ENCODE data around the gene CCDC188. TPM values are rescaled to one million over a fixed set of nuclear protein-coding genes. Genes with fewer than 3 reads are reported as not detected.
A peak's percentile ranks its signal among the peaks of the same experiment; 100 is the strongest.

The CCDC188 gene
- total RNA-seq, 1 donor, result 0.36 TPM

- Histone ChIP-seq H3K4me1 (ENCODE audit: insufficient read depth, low read length) (peaks cover 10% of the 10 kb centered on the region), H3K79me2 (ENCODE audit: insufficient read depth, low read length) (peaks cover 46% of the 10 kb centered on the region)
Measured at GRCh38 chr22:20131597-20131858, 19.3 kb downstream of the CCDC188 start, which contains the start of gene ZDHHC8. Gene ZDHHC8 (plus strand): TSS chr22:20131804. CDS start chr22:20131948, 144 bp downstream.

GRCh38 chr22:20130731-20131596, 19.9 kb downstream of the CCDC188 start:
- Histone ChIP-seq H3K9me3 (ENCODE audit: low read depth, low read length) (no peaks in the 10 kb centered on the region), H3K27ac (ENCODE audit: low read depth, low read length) (no peak overlapping the region), H3K36me3 (ENCODE audit: insufficient read depth, low read length) (peaks cover 18% of the 10 kb centered on the region), H3K4me1 (ENCODE audit: insufficient read depth, low read length) (peaks cover 10% of the 10 kb centered on the region), H3K4me3 (ENCODE audit: insufficient read depth, low read length) (peak overlapping the region; percentile 77), H3K79me2 (ENCODE audit: insufficient read depth, low read length) (peaks cover 41% of the 10 kb centered on the region), H3K4me2 (ENCODE audit: insufficient read depth, low read length) (peak overlapping the region; percentile 75), H3K27me3 (ENCODE audit: insufficient read depth, low read length) (no peaks in the 10 kb centered on the region), H2AFZ (ENCODE audit: low read length) (peak overlapping the region; percentile 59), H4K20me1 (ENCODE audit: insufficient read depth, low read length) (peaks cover 29% of the 10 kb centered on the region)
- no peak for TF ChIP-seq CTCF (IDR thresholded peaks at IDR 0.05; ENCODE audit: extremely low read depth, low read depth, low read length)
- peak; percentile 99 for DNase-seq (ENCODE audit: insufficient read length, low spot score, missing footprints)

More at GRCh38 chr22:20131597-20131858, 19.3 kb downstream of the CCDC188 start, which contains the start of gene ZDHHC8:
- Histone ChIP-seq H3K27ac (ENCODE audit: low read depth, low read length) (peak within 1 kb of the TSS; percentile 37), H3K4me3 (ENCODE audit: insufficient read depth, low read length) (peak within 1 kb of the TSS; percentile 82), H3K27me3 (ENCODE audit: insufficient read depth, low read length) (no peaks in the 10 kb centered on the region), H3K4me2 (ENCODE audit: insufficient read depth, low read length) (peak within 1 kb of the TSS; percentile 88), H3K9me3 (ENCODE audit: low read depth, low read length) (no peaks in the 10 kb centered on the region), H2AFZ (ENCODE audit: low read length) (peak within 1 kb of the TSS; percentile 59), H3K36me3 (ENCODE audit: insufficient read depth, low read length) (peaks cover 12% of the 10 kb centered on the region), H4K20me1 (ENCODE audit: insufficient read depth, low read length) (peaks cover 35% of the 10 kb centered on the region)
- no peak for TF ChIP-seq CTCF (IDR thresholded peaks at IDR 0.05; ENCODE audit: extremely low read depth, low read depth, low read length)
- peak; percentile 94 for DNase-seq (ENCODE audit: insufficient read length, low spot score, missing footprints)

- H3K4me2 ChIP-seq (ENCODE audit: insufficient read depth, low read length), result peak overlapping the region; percentile 75
- no peaks in the 10 kb centered on the region for H3K27me3 ChIP-seq (ENCODE audit: insufficient read depth, low read length)
- H3K4me1 ChIP-seq (ENCODE audit: insufficient read depth, low read length), result peaks cover 10% of the 10 kb centered on the region
- no peaks in the 10 kb centered on the region for H3K9me3 ChIP-seq (ENCODE audit: low read depth, low read length)
- H3K27ac ChIP-seq (ENCODE audit: low read depth, low read length), result no peak overlapping the region
- peak overlapping the region; percentile 77 for H3K4me3 ChIP-seq (ENCODE audit: insufficient read depth, low read length)
- no peak for DNase-seq (ENCODE audit: insufficient read length, low spot score, missing footprints)
- H3K36me3 ChIP-seq (ENCODE audit: insufficient read depth, low read length), result peaks cover 24% of the 10 kb centered on the region
- H4K20me1 ChIP-seq (ENCODE audit: insufficient read depth, low read length), result peaks cover 25% of the 10 kb centered on the region
- H2AFZ ChIP-seq (ENCODE audit: low read length), result no peak overlapping the region
- no peak for TF ChIP-seq CTCF (IDR thresholded peaks at IDR 0.05; ENCODE audit: extremely low read depth, low read depth, low read length)
- H3K79me2 ChIP-seq (ENCODE audit: insufficient read depth, low read length), result peaks cover 34% of the 10 kb centered on the region
Measured at GRCh38 chr22:20130319-20130718, 20.5 kb downstream of the CCDC188 start.

GRCh38 chr22:20129747-20130014, 21.2 kb downstream of the CCDC188 start:
- Histone ChIP-seq H3K36me3 (ENCODE audit: insufficient read depth, low read length) (peaks cover 28% of the 10 kb centered on the region), H3K27ac (ENCODE audit: low read depth, low read length) (no peak overlapping the region), H3K9me3 (ENCODE audit: low read depth, low read length) (no peaks in the 10 kb centered on the region), H2AFZ (ENCODE audit: low read length) (no peak overlapping the region), H3K4me2 (ENCODE audit: insufficient read depth, low read length) (no peak overlapping the region), H3K4me1 (ENCODE audit: insufficient read depth, low read length) (peaks cover 10% of the 10 kb centered on the region), H4K20me1 (ENCODE audit: insufficient read depth, low read length) (peaks cover 20% of the 10 kb centered on the region), H3K79me2 (ENCODE audit: insufficient read depth, low read length) (peaks cover 30% of the 10 kb centered on the region), H3K4me3 (ENCODE audit: insufficient read depth, low read length) (no peak overlapping the region), H3K27me3 (ENCODE audit: insufficient read depth, low read length) (no peaks in the 10 kb centered on the region)
- no peak for DNase-seq (ENCODE audit: insufficient read length, low spot score, missing footprints)
- no peak for TF ChIP-seq CTCF (IDR thresholded peaks at IDR 0.05; ENCODE audit: extremely low read depth, low read depth, low read length)
